Liver (tissue), 9 donors: ENCODE data around the gene DAPK1. TPM values are rescaled to one million over a fixed set of nuclear protein-coding genes. Genes with fewer than 3 reads are reported as not detected.

Experiments
- DNase-seq: peaks from one replicate; pipeline ENCODE4 v3.0.0-alpha.2; 2017; ENCODE audit warnings: low spot score
- H3K27ac ChIP-seq, 2 donors: one replicate each; pipeline ENCODE4 v1.7.0; 2013; ENCODE audit warnings: inconsistent platforms in 2 of 2, low read length in 2 of 2, control low read depth in 1 of 2, low read depth in 1 of 2, mild to moderate bottlenecking in 1 of 2
- H3K27me3 ChIP-seq, 4 donors: one replicate each; pipeline versions ENCODE4 v1.6.1 to v1.7.0; 2013; ENCODE audit warnings: low read length in 3 of 4, inconsistent platforms in 1 of 4, mild to moderate bottlenecking in 1 of 4, moderate library complexity in 1 of 4; ENCODE audit not compliant: control insufficient read depth in 4 of 4, insufficient read depth in 4 of 4
- H3K36me3 ChIP-seq, 4 donors: one replicate each; pipeline versions ENCODE4 v1.6.1 to v1.7.0; 2013; ENCODE audit warnings: low read length in 3 of 4, mild to moderate bottlenecking in 3 of 4, low read depth in 1 of 4, moderate library complexity in 1 of 4; ENCODE audit not compliant: control insufficient read depth in 4 of 4, insufficient read depth in 3 of 4
- H3K4me1 ChIP-seq, 4 donors: one replicate each; pipeline versions ENCODE4 v1.6.1 to v1.7.0; 2013; ENCODE audit warnings: low read length in 3 of 4, mild to moderate bottlenecking in 3 of 4, moderate library complexity in 1 of 4; ENCODE audit not compliant: control insufficient read depth in 4 of 4, insufficient read depth in 4 of 4
- H3K4me3 ChIP-seq, 3 donors: one replicate each; pipeline versions ENCODE4 v1.6.1 to v1.7.0; 2013; ENCODE audit warnings: low read length in 3 of 3, control low read depth in 1 of 3, low read depth in 1 of 3, mild to moderate bottlenecking in 1 of 3
- H3K9ac ChIP-seq, 2 donors: one replicate each; pipeline ENCODE4 v1.7.0; 2013; ENCODE audit warnings: low read length in 2 of 2, mild to moderate bottlenecking in 2 of 2, moderate library complexity in 2 of 2, control low read depth in 1 of 2, low read depth in 1 of 2
- H3K9me3 ChIP-seq, 4 donors: one replicate each; pipeline versions ENCODE4 v1.6.1 to v1.7.0; 2013; ENCODE audit warnings: low read length in 3 of 4; ENCODE audit not compliant: control insufficient read depth in 4 of 4
- ATF3 ChIP-seq: IDR thresholded peaks from 2 replicates; pipeline ENCODE4 v1.6.1; 2016; ENCODE audit warnings: antibody characterized with exemption
- EGR1 ChIP-seq, 2 donors: IDR thresholded peaks; 2 replicates each; pipeline ENCODE4 v1.6.1; 2016 to 2018; ENCODE audit warnings: antibody characterized with exemption in 2 of 2, low read depth in 2 of 2
- FOXA1 ChIP-seq: IDR thresholded peaks from 2 replicates; pipeline ENCODE4 v1.6.1; 2016; ENCODE audit warnings: antibody characterized with exemption
- FOXA2 ChIP-seq: IDR thresholded peaks from 2 replicates; pipeline ENCODE4 v1.6.1; 2016; ENCODE audit warnings: antibody characterized with exemption
- GABPA ChIP-seq, 2 donors: IDR thresholded peaks in 1 of 2; conservative IDR thresholded peaks in 1 of 2; 2 replicates each; pipeline ENCODE4 v1.6.1; 2016; ENCODE audit warnings: antibody characterized with exemption in 2 of 2, mild to moderate bottlenecking in 1 of 2, moderate library complexity in 1 of 2
- HNF4A ChIP-seq, 2 donors: conservative IDR thresholded peaks; 2 replicates each; pipeline ENCODE4 v1.6.1; 2016; ENCODE audit warnings: antibody characterized with exemption in 2 of 2, mild to moderate bottlenecking in 2 of 2
- HNF4G ChIP-seq: IDR thresholded peaks from 2 replicates; pipeline ENCODE4 v1.6.1; 2016; ENCODE audit warnings: antibody characterized with exemption
- JUND ChIP-seq, 2 donors: IDR thresholded peaks; 2 replicates each; pipeline ENCODE4 v1.6.1; 2016; ENCODE audit warnings: antibody characterized with exemption in 2 of 2
- MAX ChIP-seq: IDR thresholded peaks from 2 replicates; pipeline ENCODE4 v1.6.1; 2016; ENCODE audit warnings: antibody characterized with exemption
- NR2F2 ChIP-seq: IDR thresholded peaks from 2 replicates; pipeline ENCODE4 v1.6.1; 2016; ENCODE audit warnings: antibody characterized with exemption
- RAD21 ChIP-seq, 2 donors: IDR thresholded peaks; 2 replicates each; pipeline ENCODE4 v1.6.1; 2016; ENCODE audit warnings: antibody characterized with exemption in 2 of 2, mild to moderate bottlenecking in 2 of 2
- REST ChIP-seq: IDR thresholded peaks from 2 replicates; pipeline ENCODE4 v1.6.1; 2016; ENCODE audit warnings: antibody characterized with exemption, mild to moderate bottlenecking
- RXRA ChIP-seq, 2 donors: IDR thresholded peaks; 2 replicates each; pipeline ENCODE4 v1.6.1; 2017 to 2018; ENCODE audit warnings: antibody characterized with exemption in 2 of 2, mild to moderate bottlenecking in 1 of 2
- SP1 ChIP-seq: IDR thresholded peaks from 2 replicates; pipeline ENCODE4 v1.6.1; 2018; ENCODE audit warnings: antibody characterized with exemption, mild to moderate bottlenecking
- TAF1 ChIP-seq: conservative IDR thresholded peaks from 2 replicates; pipeline ENCODE4 v1.6.1; 2016; ENCODE audit warnings: antibody characterized with exemption, mild to moderate bottlenecking
- YY1 ChIP-seq: IDR thresholded peaks from 2 replicates; pipeline ENCODE4 v1.6.1; 2016; ENCODE audit warnings: antibody characterized with exemption, mild to moderate bottlenecking
- ZBTB33 ChIP-seq: IDR thresholded peaks from 2 replicates; pipeline ENCODE4 v1.6.1; 2016; ENCODE audit warnings: antibody characterized with exemption
- WGBS: extraction: QIAGEN DNeasy Blood & Tissue Kit; methylation state at CpG from one replicate; pipeline ENCODE4 v1.1.7; 2013; 5-methylcytosine and 5-hydroxymethylcytosine counted together
- polyA plus RNA-seq, 2 donors: library from polyadenylated mRNA; stranded (reverse) in 1 of 2; unstranded in 1 of 2; fragments of 200-250 nt in 1 of 2; fragments of >200 nt in 1 of 2; fragmentation: Nextera tagmentation in 1 of 2; extraction: Ambion mirVana in 1 of 2; gene quantifications; one replicate each; pipeline versions ENCODE4 v1.2.1 to v1.2.3, GENCODE V29; 2013 to 2015
- total RNA-seq, 2 donors: library from RNA; depleted of rRNA; stranded (reverse); fragments of >200 nt; gene quantifications; one replicate each; pipeline ENCODE4 v1.2.3, GENCODE V29; 2014
- TF ChIP-seq, protein P1 (sequence below): fragments of 150-350 bp; IDR thresholded peaks from 2 replicates; pipeline ENCODE4 v1.5.1; 2017; ENCODE audit warnings: improper control_type of control experiment, low read depth, low read length; ENCODE audit not compliant: missing input control
- donor health status: healthy.
- donor health status: healthy.
- donor health status: healthy.
- donor health status: healthy.
- donor health status: healthy.

Gene DAPK1
- total and polyA plus RNA-seq, 4 donors, result 14.0 to 40.8 (median 21.8) TPM

GRCh38 chr9:87512311-87512710 lies 14.6 kb downstream of the DAPK1 start:
- Histone ChIP-seq H3K27ac (no peak overlapping the region), H3K36me3 (peaks cover 0 to 16% (median 3%) of the 10 kb centered on the region in 4 donors)

More at GRCh38 chr9:87512311-87512710, 14.6 kb downstream of the DAPK1 start:
- 94% methylated on average over 4 of the region's 4 CpGs for WGBS
- Histone ChIP-seq H3K9me3 (no peaks in the 10 kb centered on the region), H3K4me3 (no peak overlapping the region), H3K9ac (no peak overlapping the region), H3K27me3 (no peaks in the 10 kb centered on the region), H3K4me1 (peaks cover 0 to 40% (median 21%) of the 10 kb centered on the region in 4 donors)
- DNase-seq, result no peak
- TF ChIP-seq YY1, result no peak
- TF ChIP-seq SP1, result no peak
- TF ChIP-seq RAD21 (IDR thresholded peaks at IDR 0.05), result no peak
- no peak for TF ChIP-seq ATF3
- TF ChIP-seq GABPA (IDR thresholded peaks at IDR 0.05 in 1 of 2, conservative IDR thresholded peaks at IDR 0.05 in 1 of 2), result no peak
- TF ChIP-seq FOXA1, result no peak
- TF ChIP-seq ZBTB33, result no peak
- no peak for TF ChIP-seq TAF1
- TF ChIP-seq HNF4G, result no peak
- TF ChIP-seq JUND (IDR thresholded peaks at IDR 0.05), result no peak
- no peak for TF ChIP-seq EGR1 (IDR thresholded peaks at IDR 0.05; ENCODE audit: low read depth in 2 of 2)
- no peak for TF ChIP-seq HNF4A (conservative IDR thresholded peaks at IDR 0.05)
- TF ChIP-seq MAX, result no peak
- no peak for TF ChIP-seq RXRA (IDR thresholded peaks at IDR 0.05)
- TF ChIP-seq FOXA2, result no peak
- no peak for TF ChIP-seq NR2F2
- no peak for TF ChIP-seq REST
- TF ChIP-seq, protein P1, sequence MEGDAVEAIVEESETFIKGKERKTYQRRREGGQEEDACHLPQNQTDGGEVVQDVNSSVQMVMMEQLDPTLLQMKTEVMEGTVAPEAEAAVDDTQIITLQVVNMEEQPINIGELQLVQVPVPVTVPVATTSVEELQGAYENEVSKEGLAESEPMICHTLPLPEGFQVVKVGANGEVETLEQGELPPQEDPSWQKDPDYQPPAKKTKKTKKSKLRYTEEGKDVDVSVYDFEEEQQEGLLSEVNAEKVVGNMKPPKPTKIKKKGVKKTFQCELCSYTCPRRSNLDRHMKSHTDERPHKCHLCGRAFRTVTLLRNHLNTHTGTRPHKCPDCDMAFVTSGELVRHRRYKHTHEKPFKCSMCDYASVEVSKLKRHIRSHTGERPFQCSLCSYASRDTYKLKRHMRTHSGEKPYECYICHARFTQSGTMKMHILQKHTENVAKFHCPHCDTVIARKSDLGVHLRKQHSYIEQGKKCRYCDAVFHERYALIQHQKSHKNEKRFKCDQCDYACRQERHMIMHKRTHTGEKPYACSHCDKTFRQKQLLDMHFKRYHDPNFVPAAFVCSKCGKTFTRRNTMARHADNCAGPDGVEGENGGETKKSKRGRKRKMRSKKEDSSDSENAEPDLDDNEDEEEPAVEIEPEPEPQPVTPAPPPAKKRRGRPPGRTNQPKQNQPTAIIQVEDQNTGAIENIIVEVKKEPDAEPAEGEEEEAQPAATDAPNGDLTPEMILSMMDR, result no peak
